Measurements from ENCODE around the gene PIAS4. TPM values are rescaled to one million over a fixed set of nuclear protein-coding genes. Genes with fewer than 3 reads are reported as not detected.
"Not testable (repeated sequence)": the region's sequence is repeated elsewhere in the genome, so short reads cannot be mapped to it uniquely, and the experiment has no call there.

Gene PIAS4
- total and polyA plus RNA-seq, 9 of the 15 experiments (the other 6 are each of a cell fraction or from before 2014, with no cell fraction given): 0.27 to 34.9 (median 14.4) TPM

DNA sequence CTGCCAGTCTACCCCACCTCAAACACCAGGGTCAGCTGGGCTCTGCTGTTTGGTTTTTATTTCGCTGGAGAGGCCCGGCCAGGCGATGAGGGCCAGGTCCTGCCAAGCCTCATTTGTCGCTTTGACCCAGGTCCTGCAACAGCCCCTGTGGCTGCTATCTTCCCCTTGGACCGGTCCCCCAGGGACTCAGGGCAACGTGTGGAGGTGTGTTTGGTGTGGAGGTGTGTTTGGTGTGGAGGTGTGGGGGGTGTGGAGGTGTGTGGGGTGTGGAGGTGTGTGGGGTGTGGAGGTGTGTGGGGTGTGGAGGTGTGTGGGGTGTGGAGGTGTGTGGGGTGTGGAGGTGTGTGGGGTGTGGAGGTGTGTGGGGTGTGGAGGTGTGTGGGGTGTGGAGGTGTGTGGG is 3.9 kb downstream of the PIAS4 start:
- DNase-seq (ENCODE audit: extremely low read depth in 1 of 4, low spot score in 3 of 4); ATAC-seq; intact Hi-C loops (cut with micrococcal nuclease); H3K27ac ChIP-seq (ENCODE audit: extremely low read depth, low read depth, low read length); CTCF ChIA-PET (ENCODE audit: low intra/inter-chr PET ratio); H2AFZ ChIP-seq (ENCODE audit: low read depth, low read length); H3K9me1 ChIP-seq (ENCODE audit: control insufficient read depth, insufficient read depth, low read length); H3K4me3 ChIP-seq; FAIRE-seq; H3K27me3 ChIP-seq (ENCODE audit: control insufficient read depth in 2 of 2, insufficient read depth in 2 of 2, low read length in 2 of 2); H3K9me3 ChIP-seq (replicated peaks; ENCODE audit: control insufficient read depth, insufficient read depth, low read depth, low read length); in situ Hi-C loops (cut with MboI); BruUV-seq (replicated peaks); H3K4me2 ChIP-seq (ENCODE audit: insufficient read depth, low read length): not testable (repeated sequence)
- Histone ChIP-seq H4K20me1 (replicated peaks; ENCODE audit: control insufficient read depth, insufficient read depth, low read length) (peaks cover 43% of the 10 kb centered on the region), H3K9ac (ENCODE audit: insufficient read depth in 1 of 2, low read depth in 2 of 2, low read length in 2 of 2) (peak overlapping the region in 1 of 2 experiments; percentile 75; a peak in 2 of 4 replicates), H3K79me2 (ENCODE audit: control insufficient read depth, insufficient read depth, low read length) (peaks cover 54% of the 10 kb centered on the region), H3K4me1 (replicated peaks in 1 of 2; ENCODE audit: control insufficient read depth in 2 of 2, insufficient read depth in 2 of 2, low read length in 2 of 2) (peaks cover 14 to 77% of the 10 kb centered on the region in 2 experiments; a peak in 4 of 5 replicates), H3K36me3 (ENCODE audit: control insufficient read depth, insufficient read depth, low read length) (peaks cover 55% of the 10 kb centered on the region; the same call in 1 of the 3 replicates)
- 84% methylated on average over 6 of the region's 6 CpGs for WGBS (ENCODE audit: insufficient coverage, low coverage, missing lambda C conversion rate)
- POLR2A ChIA-PET: interaction anchor here (0.6 to 1.8 kb wide), 4 partner anchors 26 to 727 kb away, joined by 3 to 4 read pairs (median 3); partner anchors contain the start of gene EEF2

- 84% methylated on average over 26 of the region's 27 CpGs for WGBS (ENCODE audit: insufficient coverage, low coverage, missing lambda C conversion rate)
- ChIA-PET CTCF (ENCODE audit: low intra/inter-chr PET ratio) (no interaction called here), POLR2A (interaction anchor here (0.7 kb wide), 1 partner anchor 234 kb away, joined by 3 read pairs; no protein-coding TSS in a partner anchor)
Measured at GRCh38 chr19:4012092-4012974, 4.8 kb downstream of the PIAS4 start.

More at GRCh38 chr19:4012092-4012974, 4.8 kb downstream of the PIAS4 start:
- Histone ChIP-seq H3K79me2 (ENCODE audit: control insufficient read depth, insufficient read depth, low read length) (peaks cover 50% of the 10 kb centered on the region), H4K20me1 (replicated peaks; ENCODE audit: control insufficient read depth, insufficient read depth, low read length) (peaks cover 44% of the 10 kb centered on the region), H3K4me2 (ENCODE audit: insufficient read depth, low read length) (no peak overlapping the region), H3K4me3 (no peak overlapping the region), H3K9me3 (replicated peaks; ENCODE audit: control insufficient read depth, insufficient read depth, low read depth, low read length) (no peaks in the 10 kb centered on the region), H3K9me1 (ENCODE audit: control insufficient read depth, insufficient read depth, low read length) (no peaks in the 10 kb centered on the region), H3K9ac (ENCODE audit: insufficient read depth in 1 of 2, low read depth in 2 of 2, low read length in 2 of 2) (peak overlapping the region in 1 of 2 experiments; percentile 19; a peak in 1 of 4 replicates), H3K4me1 (replicated peaks in 1 of 2; ENCODE audit: control insufficient read depth in 2 of 2, insufficient read depth in 2 of 2, low read length in 2 of 2) (peaks cover 11 to 79% of the 10 kb centered on the region in 2 experiments; a peak in 4 of 5 replicates), H2AFZ (ENCODE audit: low read depth, low read length) (no peak overlapping the region), H3K36me3 (ENCODE audit: control insufficient read depth, insufficient read depth, low read length) (peaks cover 59% of the 10 kb centered on the region; the same call in 1 of the 3 replicates), H3K27me3 (ENCODE audit: control insufficient read depth in 2 of 2, insufficient read depth in 2 of 2, low read length in 2 of 2) (no peaks in the 10 kb centered on the region), H3K27ac (ENCODE audit: extremely low read depth, low read depth, low read length) (no peak overlapping the region)
- in situ Hi-C loops (cut with MboI) (no loop called here), intact Hi-C loops (cut with micrococcal nuclease) (no loop called here)
- no peak for DNase-seq (ENCODE audit: extremely low read depth in 1 of 4, low spot score in 3 of 4)
- TF ChIP-seq ZNF75A (CRISPR knock-in tag; IDR thresholded peaks at IDR 0.05) (no peak), SPI1 (IDR thresholded peaks at IDR 0.05; ENCODE audit: borderline replicate concordance, low read depth, low read length) (0 out of 2 replicates have a peak, but pooled peaks have one; percentile 40)
- no peak for FAIRE-seq
- no peak for ATAC-seq
- no TSS peak for BruUV-seq (replicated peaks)
